MCF 10A (cell line): ENCODE data around the gene NFATC1. TPM values are rescaled to one million over a fixed set of nuclear protein-coding genes. Genes with fewer than 3 reads are reported as not detected.

Experiments
- BruUV-seq: library from RNA; stranded (reverse); fragments of 400-500 nt; replicated peaks from 2 replicates; lab custom pipeline; 2021; lab: Mats Ljungman, UMichigan
- CTCF ChIA-PET: fragments of 300-600 bp; sonication (Branson Sonifier 250); formaldehyde crosslinking; extraction: SDS; loops from one replicate; lab custom pipeline; 2021; ENCODE audit warnings: antibody characterized with exemption, inconsistent platforms; lab: Yijun Ruan, JAX
- POLR2A ChIA-PET: fragments of 300-600, 350-650 bp; sonication (Branson Sonifier 250); formaldehyde crosslinking; extraction: SDS; loops from one replicate; lab custom pipeline; 2020; ENCODE audit warnings: antibody characterized with exemption, inconsistent platforms; lab: Yijun Ruan, JAX
- DNase-seq: peaks from one replicate; pipeline ENCODE4 v3.0.0-alpha.2; 2018; ENCODE audit not compliant: unreplicated experiment
- H3K27ac Mint-ChIP-seq: one replicate; pipeline ENCODE4 v1.8.0; 2022; ENCODE audit warnings: mild to moderate bottlenecking, low read depth, mixed read lengths; ENCODE audit not compliant: unreplicated experiment
- H3K27me3 Mint-ChIP-seq: one replicate; pipeline ENCODE4 v1.8.0; 2022; ENCODE audit warnings: mixed read lengths; ENCODE audit not compliant: insufficient read depth, unreplicated experiment
- H3K36me3 Mint-ChIP-seq: one replicate; pipeline ENCODE4 v1.8.0; 2022; ENCODE audit warnings: mild to moderate bottlenecking, moderate library complexity, mixed read lengths; ENCODE audit not compliant: insufficient read depth, unreplicated experiment
- H3K4me1 Mint-ChIP-seq: one replicate; pipeline ENCODE4 v1.8.0; 2022; ENCODE audit warnings: mixed read lengths; ENCODE audit not compliant: insufficient read depth, unreplicated experiment
- H3K4me3 Mint-ChIP-seq: one replicate; pipeline ENCODE4 v1.8.0; 2022; ENCODE audit warnings: mild to moderate bottlenecking, moderate library complexity, mixed read lengths; ENCODE audit not compliant: unreplicated experiment
- H3K9me3 Mint-ChIP-seq: one replicate; pipeline ENCODE4 v1.8.0; 2022; ENCODE audit warnings: mixed read lengths; ENCODE audit not compliant: unreplicated experiment
- intact Hi-C: fragments of 100-400 bp; cut with micrococcal nuclease; formaldehyde crosslinking; loops from 2 replicates; pipeline ENCODE4 v1.14.1; 2022
- total RNA-seq: library from RNA; stranded (reverse); gene quantifications from 2 replicates; pipeline ENCODE4 v1.2.3, GENCODE V29; 2022
- TF ChIP-seq, protein P1 (sequence below): fragments of 200-600 bp; IDR thresholded peaks from one replicate; pipeline ENCODE4 v1.8.0; 2022; ENCODE audit warnings: antibody characterized with exemption, mild to moderate bottlenecking; ENCODE audit not compliant: unreplicated experiment

NFATC1 gene
- total RNA-seq, 1 experiment from 2014 or later: 2.0 TPM

DNA sequence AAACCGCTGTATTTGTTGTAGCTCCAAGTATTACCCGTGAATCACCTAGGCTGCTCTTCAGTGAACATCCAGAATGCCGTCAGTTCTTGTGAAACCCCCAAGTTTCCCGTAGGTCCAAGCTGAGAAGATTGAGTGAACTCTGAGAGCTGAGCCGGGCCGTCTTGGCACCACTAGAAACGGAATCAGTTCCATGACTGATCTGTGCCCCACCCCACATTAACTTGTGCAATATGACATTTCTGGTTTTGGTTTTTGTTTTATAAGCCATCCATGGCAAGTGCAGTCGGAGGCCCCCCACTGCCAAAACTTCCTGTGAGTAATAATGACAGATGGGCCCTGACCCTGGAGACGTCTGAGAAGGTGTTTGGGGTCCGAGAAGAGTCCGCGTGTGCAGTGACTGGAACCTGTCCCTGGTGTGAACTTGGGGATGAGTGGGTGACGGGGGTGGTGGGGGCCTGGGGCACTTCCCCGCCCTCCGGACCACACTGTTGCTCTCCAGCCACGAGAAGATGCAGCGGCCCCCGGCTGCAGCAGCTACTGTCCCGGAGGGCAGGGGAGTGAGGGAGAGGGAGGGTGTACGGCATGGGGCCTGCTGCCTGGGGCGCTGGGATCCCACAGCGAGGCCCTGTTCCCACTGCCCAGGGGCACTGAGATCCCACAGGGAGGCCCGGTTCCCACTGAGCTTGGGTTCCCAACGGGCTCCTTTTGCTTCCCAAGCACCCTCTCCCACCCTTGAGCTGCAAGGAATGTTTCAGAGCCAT is 26.5 kb downstream of the NFATC1 start:
- intact Hi-C loops: no loop called here
- Mint-ChIP-seq H3K36me3 (peaks cover 14% of the 10 kb centered on the region), H3K4me3 (no peak overlapping the region), H3K4me1 (peaks cover 11% of the 10 kb centered on the region), H3K27me3 (no peaks in the 10 kb centered on the region), H3K27ac (no peak overlapping the region), H3K9me3 (peaks cover 27% of the 10 kb centered on the region)
- BruUV-seq: no TSS peak
- ChIA-PET CTCF (interaction anchor here (0.7 kb wide), 1 partner anchor 42 kb away, joined by 3 read pairs; no protein-coding TSS in a partner anchor), POLR2A (no interaction called here)
- peak; percentile 58 for DNase-seq
- TF ChIP-seq, protein P1, sequence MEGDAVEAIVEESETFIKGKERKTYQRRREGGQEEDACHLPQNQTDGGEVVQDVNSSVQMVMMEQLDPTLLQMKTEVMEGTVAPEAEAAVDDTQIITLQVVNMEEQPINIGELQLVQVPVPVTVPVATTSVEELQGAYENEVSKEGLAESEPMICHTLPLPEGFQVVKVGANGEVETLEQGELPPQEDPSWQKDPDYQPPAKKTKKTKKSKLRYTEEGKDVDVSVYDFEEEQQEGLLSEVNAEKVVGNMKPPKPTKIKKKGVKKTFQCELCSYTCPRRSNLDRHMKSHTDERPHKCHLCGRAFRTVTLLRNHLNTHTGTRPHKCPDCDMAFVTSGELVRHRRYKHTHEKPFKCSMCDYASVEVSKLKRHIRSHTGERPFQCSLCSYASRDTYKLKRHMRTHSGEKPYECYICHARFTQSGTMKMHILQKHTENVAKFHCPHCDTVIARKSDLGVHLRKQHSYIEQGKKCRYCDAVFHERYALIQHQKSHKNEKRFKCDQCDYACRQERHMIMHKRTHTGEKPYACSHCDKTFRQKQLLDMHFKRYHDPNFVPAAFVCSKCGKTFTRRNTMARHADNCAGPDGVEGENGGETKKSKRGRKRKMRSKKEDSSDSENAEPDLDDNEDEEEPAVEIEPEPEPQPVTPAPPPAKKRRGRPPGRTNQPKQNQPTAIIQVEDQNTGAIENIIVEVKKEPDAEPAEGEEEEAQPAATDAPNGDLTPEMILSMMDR: no peak

DNA sequence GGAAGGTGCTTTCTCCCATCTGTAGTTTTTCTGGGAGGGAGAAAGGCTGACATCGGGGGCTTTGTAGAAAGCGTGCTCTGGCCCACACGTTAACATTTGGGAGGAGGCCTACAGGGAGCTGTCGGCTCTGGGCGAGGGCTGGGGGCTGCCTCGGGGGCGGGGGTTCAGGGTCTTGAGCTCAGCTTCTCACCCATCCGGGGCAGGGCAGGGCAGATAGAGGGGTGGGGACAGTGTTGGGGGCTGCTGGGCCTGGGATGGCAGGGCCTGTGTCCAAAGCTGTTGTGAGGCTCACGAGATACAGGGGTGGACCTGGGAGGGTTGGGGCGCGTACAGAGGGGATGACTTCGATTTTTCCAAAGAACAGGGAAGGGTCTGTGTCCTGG is 27.0 kb downstream of the NFATC1 start:
- no TSS peak for BruUV-seq
- ChIA-PET POLR2A (no interaction called here), CTCF (no interaction called here)
- peaks cover 11% of the 10 kb centered on the region for H3K4me1 Mint-ChIP-seq
- no peak for DNase-seq
- TF ChIP-seq, protein P1: no peak
- no peak overlapping the region for H3K27ac Mint-ChIP-seq
- intact Hi-C loops: no loop called here
- no peaks in the 10 kb centered on the region for H3K27me3 Mint-ChIP-seq
- H3K36me3 Mint-ChIP-seq: peaks cover 14% of the 10 kb centered on the region
- H3K9me3 Mint-ChIP-seq: peaks cover 27% of the 10 kb centered on the region
- no peak overlapping the region for H3K4me3 Mint-ChIP-seq

DNA sequence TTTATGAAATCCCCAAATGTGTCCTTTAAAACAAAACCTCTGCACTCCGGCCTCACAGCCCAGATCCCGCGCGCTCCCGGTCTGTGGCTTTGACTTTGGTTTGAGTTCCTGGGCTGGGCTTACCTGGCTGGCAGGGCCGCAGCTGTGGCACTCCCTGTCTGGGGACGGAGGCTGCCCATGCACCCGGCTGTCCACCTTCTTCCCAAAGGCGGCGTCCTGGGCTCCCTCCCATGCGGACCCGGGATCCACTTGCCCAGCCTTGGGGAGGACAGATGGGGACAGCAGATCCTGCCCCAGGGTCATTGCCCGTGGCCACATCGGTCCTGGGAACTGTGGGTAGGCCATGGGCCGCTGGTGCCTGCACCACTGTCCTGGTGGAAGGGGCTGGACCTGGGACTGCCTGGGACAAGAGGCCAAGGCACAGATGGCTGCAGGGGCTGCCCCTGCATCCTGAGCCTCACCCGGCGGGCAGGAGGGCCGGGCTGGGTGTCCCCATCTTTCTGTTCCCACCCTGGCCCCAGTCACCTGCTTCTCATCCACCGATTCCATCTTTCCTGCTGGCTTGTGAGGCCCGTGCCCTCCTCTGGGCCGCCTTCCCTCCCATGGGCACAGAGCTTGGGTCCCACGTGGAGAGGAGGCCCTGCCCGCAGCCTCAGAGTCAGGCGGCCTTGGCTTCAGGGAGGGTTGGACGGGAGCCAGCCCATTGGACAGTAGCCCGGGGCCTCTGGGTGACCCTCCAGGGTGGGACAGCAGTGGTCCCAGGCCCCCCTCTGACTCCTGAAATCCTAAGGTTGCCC is 27.7 kb downstream of the NFATC1 start:
- Mint-ChIP-seq H3K27me3 (no peaks in the 10 kb centered on the region), H3K27ac (no peak overlapping the region), H3K4me1 (peaks cover 11% of the 10 kb centered on the region), H3K9me3 (peaks cover 27% of the 10 kb centered on the region), H3K36me3 (peaks cover 14% of the 10 kb centered on the region), H3K4me3 (no peak overlapping the region)
- no peak for DNase-seq
- intact Hi-C loops: no loop called here
- CTCF ChIA-PET: no interaction called here
- TF ChIP-seq, protein P1: no peak
- BruUV-seq: no TSS peak
- POLR2A ChIA-PET: no interaction called here

DNA sequence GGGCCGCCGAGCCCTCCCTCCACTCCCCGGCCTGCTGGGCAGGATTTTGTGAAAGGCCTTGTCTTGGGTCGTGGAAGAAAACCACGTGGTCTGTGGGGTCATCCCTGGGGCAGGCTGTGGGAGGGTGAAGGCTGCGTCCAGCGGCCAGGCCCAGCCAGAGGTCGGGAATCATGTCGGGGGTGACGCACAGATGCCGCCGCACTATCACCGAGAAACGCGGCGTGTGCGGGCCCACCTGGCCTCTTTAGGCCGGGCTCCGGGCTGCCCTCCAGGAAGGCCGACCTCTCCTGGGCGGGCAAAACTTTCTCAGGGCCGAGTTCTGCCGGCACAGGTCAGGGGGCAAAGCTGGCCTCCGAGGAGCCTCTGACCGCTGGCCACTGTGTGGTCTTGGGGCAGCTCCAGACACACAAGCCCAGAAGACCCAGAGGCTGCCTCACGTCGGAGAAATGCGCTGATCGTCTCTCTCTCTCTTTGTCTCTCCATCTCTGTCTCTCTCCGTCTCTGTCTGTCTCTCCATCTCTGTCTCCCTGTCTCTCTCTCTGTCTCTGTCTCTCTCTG is 28.4 kb downstream of the NFATC1 start:
- TF ChIP-seq, protein P1: no peak
- POLR2A ChIA-PET: no interaction called here
- no peak overlapping the region for H3K27ac Mint-ChIP-seq
- peaks cover 27% of the 10 kb centered on the region for H3K9me3 Mint-ChIP-seq
- peaks cover 14% of the 10 kb centered on the region for H3K36me3 Mint-ChIP-seq
- CTCF ChIA-PET: no interaction called here
- H3K27me3 Mint-ChIP-seq: no peaks in the 10 kb centered on the region
- intact Hi-C loops: no loop called here
- H3K4me3 Mint-ChIP-seq: no peak overlapping the region
- peaks cover 11% of the 10 kb centered on the region for H3K4me1 Mint-ChIP-seq
- BruUV-seq: no TSS peak
- DNase-seq: no peak
